GM12801 (cell line): Measurements from ENCODE around the gene PLAAT4.

Source experiments
- TF ChIP-seq, protein P1 (sequence below): IDR thresholded peaks from one replicate; pipeline ENCODE4 v1.5.1; 2011; ENCODE audit warnings: control low read depth; ENCODE audit not compliant: insufficient read length; ENCODE audit errors: extremely low read depth

PLAAT4 gene

DNA sequence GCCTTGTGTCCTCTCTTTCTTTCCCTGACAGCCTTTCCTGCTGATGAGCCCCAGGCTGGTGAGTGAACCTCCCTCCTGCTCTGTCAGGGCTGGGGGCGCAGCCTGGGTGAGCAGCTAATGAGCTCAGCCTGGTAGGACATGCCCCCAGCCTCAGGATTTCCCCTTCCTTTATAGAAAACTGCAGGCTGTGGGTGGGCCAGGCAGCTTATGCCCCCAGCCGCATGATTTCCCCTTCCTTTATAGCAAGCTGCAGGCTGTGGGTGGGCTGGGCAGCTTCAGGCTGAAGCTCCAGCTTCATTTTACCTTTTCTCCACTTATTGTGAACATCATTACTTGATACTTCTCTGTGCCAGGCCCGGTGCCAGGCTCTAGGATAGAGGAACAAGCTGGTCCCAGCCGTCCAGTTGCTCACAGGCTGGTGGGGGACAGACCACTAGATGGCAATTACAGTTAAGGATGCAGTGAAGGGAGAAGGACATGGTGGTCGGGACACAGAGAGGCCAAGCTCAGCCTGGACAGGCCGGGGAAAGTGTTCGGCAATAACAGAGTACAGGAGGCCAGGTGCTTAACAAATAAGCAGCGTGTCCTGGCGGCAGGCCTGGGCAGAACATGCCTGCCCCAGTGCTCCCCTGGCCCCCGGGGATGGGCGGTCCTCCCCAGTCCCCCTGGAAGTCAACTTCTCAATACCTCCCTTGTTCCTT, 25.4 kb upstream of the PLAAT4 start:
- TF ChIP-seq, protein P1, sequence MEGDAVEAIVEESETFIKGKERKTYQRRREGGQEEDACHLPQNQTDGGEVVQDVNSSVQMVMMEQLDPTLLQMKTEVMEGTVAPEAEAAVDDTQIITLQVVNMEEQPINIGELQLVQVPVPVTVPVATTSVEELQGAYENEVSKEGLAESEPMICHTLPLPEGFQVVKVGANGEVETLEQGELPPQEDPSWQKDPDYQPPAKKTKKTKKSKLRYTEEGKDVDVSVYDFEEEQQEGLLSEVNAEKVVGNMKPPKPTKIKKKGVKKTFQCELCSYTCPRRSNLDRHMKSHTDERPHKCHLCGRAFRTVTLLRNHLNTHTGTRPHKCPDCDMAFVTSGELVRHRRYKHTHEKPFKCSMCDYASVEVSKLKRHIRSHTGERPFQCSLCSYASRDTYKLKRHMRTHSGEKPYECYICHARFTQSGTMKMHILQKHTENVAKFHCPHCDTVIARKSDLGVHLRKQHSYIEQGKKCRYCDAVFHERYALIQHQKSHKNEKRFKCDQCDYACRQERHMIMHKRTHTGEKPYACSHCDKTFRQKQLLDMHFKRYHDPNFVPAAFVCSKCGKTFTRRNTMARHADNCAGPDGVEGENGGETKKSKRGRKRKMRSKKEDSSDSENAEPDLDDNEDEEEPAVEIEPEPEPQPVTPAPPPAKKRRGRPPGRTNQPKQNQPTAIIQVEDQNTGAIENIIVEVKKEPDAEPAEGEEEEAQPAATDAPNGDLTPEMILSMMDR = no peak

DNA sequence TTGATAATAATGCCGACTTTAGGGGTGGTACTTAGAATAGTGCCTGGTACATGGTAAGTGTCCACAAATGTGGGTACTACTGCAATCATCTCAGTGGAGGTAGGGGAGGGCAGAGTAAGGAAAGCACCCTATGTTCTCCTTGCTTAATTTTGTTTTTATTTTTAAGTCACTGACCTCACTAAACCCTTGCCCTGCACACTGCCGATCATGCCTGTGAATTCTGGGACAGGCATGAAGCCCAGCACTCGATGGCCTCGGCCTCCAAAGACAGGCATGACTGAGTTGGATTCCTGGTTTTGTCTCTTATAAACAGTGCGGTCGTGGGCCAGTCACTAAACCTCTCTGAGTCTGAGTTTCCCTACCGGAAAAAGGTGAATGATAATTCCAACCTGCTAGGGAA, 23.8 kb upstream of the PLAAT4 start:
- TF ChIP-seq, protein P1 = no peak

DNA sequence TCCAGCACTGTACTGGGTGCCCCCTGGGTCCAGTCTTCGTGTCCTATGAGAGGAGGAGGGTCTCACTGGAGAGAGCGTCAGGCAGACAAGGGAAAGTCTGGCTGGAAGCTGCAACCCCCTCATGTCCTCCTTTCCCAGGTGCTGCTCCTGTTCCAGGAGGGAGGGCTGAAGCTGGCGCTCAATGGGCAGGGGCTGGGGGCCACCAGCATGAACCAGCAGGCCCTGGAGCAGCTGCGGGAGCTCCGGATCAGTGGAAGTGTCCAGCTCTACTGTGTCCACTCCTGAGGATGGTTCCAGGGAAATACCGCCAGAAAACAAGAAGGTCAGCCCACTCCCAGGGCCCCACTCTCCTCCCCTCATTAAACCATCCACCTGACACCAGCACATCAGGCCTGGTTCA, 20.5 kb upstream of the PLAAT4 start:
- TF ChIP-seq, protein P1 = no peak

DNA sequence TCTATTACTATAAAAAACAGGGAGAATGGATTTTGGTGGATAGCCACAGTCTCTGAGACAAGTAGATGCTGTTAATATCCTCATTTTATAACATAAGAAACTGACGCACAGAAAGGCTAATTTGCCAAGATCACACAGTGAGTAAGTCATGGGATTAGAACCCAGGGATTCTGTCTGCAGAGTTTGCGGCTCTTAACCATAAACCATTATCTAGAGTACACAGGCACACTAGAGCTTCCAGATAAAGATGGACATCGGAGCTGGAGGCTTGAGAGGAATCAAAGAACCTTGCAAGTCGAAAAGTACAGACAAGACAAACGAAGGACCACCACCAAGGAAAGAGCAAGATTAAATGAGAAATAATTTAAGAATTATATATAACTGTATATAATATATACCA, 19.5 kb upstream of the PLAAT4 start:
- TF ChIP-seq, protein P1 = no peak

DNA sequence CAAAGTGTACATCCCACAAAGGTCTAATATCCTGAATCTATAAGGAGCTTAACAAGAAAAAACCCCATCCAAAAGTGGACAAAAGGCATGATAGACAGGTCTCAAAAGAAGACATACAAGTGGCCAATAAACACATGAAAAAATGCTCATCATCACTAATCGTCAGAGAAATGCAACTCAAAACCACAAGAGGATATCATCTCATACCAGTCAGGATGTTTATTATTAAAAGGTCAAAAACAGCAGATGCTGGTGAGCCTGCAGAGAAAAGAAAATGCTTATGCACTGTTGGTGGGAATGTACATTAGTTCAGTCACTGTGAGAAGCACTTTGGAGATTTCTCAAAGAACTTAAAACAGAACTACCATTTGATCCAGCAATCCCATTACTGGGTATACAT, 18.1 kb upstream of the PLAAT4 start:
- TF ChIP-seq, protein P1 = no peak

DNA sequence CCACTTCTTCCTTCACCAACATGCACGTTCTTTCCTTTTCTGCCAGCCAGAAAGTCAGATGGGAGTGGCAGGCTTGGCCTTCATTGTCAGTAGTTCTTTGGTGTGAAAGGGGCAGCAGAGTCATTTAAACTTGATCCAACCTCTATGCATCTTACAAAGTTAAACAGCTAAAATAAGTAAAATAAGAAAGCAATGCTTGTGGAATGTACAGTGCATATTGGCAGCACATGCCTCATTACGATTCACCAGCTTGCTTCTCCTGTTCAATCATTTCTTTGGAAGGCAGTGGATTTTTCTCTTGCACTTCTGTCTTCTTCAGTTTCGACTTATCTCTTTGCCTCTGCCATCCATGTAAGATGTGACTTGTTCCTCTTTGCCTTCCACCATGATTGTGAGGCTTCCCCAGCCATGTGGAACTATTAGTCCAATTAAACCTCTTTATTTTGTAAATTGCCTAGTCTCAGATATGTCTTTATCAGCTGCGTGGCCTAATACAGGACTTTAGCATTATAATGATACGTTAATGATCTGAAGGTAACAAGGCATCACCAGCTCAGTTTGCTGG, 15.9 kb upstream of the PLAAT4 start:
- TF ChIP-seq, protein P1 = no peak

DNA sequence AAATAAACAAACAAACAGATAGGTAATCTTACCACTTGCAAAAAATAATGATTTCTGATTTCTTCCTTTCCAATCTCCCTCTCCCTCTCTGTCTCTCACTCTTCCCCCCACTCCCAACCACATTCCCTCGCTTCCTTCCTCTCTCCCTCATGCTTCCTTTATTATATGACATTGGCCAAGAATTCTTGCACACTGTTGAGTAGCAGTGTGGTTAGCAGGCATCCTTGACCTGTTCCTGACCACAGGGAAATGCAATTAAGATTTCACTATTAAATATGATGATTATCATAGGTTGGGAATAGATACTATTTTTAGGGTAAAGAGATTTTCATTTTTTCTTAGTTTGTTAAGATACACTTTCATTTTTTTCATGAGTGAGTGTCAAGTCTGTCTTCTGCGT, 14.7 kb upstream of the PLAAT4 start:
- TF ChIP-seq, protein P1 = no peak
